Erythroblast (primary cell): ENCODE results near the gene PAFAH1B2.
"Not testable (repeated sequence)": the region's sequence is repeated elsewhere in the genome, so short reads cannot be mapped to it uniquely, and the experiment has no call there.

ENCODE experiments used
- GATA1 ChIP-seq: IDR thresholded peaks from 2 replicates; pipeline ENCODE4 v1.6.1; 2011; ENCODE audit warnings: low read depth, mild to moderate bottlenecking, control low read depth, low read length, moderate library complexity
- POLR2A ChIP-seq: IDR thresholded peaks from 2 replicates; pipeline ENCODE4 v1.6.1; 2011; ENCODE audit warnings: mild to moderate bottlenecking, low read length

DNA sequence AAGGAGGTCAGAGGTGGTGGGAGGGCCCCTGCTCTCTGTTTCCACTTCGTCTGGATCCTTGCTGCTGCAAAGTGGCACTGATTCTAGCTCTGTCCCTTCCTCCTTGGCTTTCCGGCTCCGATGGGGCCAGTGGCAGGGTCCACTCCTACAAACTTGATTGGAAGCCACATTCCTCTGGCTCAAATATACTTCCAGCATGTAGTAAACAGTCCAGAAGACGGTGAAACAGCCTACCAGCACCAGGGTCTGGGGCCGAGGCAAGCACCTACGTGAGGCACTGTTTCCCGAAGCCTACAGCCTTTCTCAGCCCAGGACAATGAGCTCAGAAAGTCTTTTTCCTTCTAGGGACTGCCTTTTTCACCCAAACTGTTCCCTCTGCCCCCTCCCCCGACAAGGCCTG, 62.0 kb downstream of the PAFAH1B2 start:
- not testable (repeated sequence) for TF ChIP-seq POLR2A, GATA1
